Germinal center (tissue), 1 donor: ENCODE results near the gene PLCXD1.
"Not testable (repeated sequence)": the region's sequence is repeated elsewhere in the genome, so short reads cannot be mapped to it uniquely, and the experiment has no call there.

Experiments used
- DNase-seq: peaks from one replicate; pipeline ENCODE4 v3.0.0; 2012; ENCODE audit warnings: mixed read lengths, low spot score

The PLCXD1 gene

GRCh38 chrX:262381-262909 is 18.7 kb upstream of the PLCXD1 start:
- no peak for DNase-seq

- DNase-seq: not testable (repeated sequence)
Observed at GRCh38 chrX:264006-264405, 17.2 kb upstream of the PLCXD1 start.

- no peak for DNase-seq
Observed at GRCh38 chrX:264634-265455, 16.3 kb upstream of the PLCXD1 start.

GRCh38 chrX:265502-265901 is 15.7 kb upstream of the PLCXD1 start:
- no peak for DNase-seq

GRCh38 chrX:267771-268261 is 13.4 kb upstream of the PLCXD1 start:
- DNase-seq: no peak

GRCh38 chrX:270848-271367 is 10.3 kb upstream of the PLCXD1 start:
- DNase-seq: no peak

GRCh38 chrX:274904-275475 is 6.2 kb upstream of the PLCXD1 start:
- DNase-seq: no peak

GRCh38 chrX:275476-275966 is 5.7 kb upstream of the PLCXD1 start:
- DNase-seq: no peak

GRCh38 chrX:275967-276580 is 5.1 kb upstream of the PLCXD1 start:
- DNase-seq: peak; percentile 62

- peak; percentile 34 for DNase-seq
Observed at GRCh38 chrX:276581-277201, 4.5 kb upstream of the PLCXD1 start.

- not testable (repeated sequence) for DNase-seq
Observed at GRCh38 chrX:279757-280604, 1.2 kb upstream of the PLCXD1 start.

GRCh38 chrX:280722-281121 is 459 bp upstream of the PLCXD1 start:
- not testable (repeated sequence) for DNase-seq

GRCh38 chrX:282000-282681 is 960 bp downstream of the PLCXD1 start:
- DNase-seq: not testable (repeated sequence)

GRCh38 chrX:283115-283845 is 2.1 kb downstream of the PLCXD1 start:
- DNase-seq: peak; percentile 93

GRCh38 chrX:285076-285677 is 4.0 kb downstream of the PLCXD1 start:
- DNase-seq: no peak

- no peak for DNase-seq
Observed at GRCh38 chrX:287670-288069, 6.5 kb downstream of the PLCXD1 start.

- DNase-seq: no peak
Observed at GRCh38 chrX:288561-288991, 7.4 kb downstream of the PLCXD1 start.

- DNase-seq: no peak
Observed at GRCh38 chrX:290476-291166, 9.4 kb downstream of the PLCXD1 start.
